Activated CD4-positive, alpha-beta T cell treated with anti-CD3 and anti-CD28 coated beads for 24 hours (primary cell): Measurements from ENCODE around the gene OR10X1.

Experiments used
- DNase-seq, 2 donors: peaks; one replicate each; pipeline ENCODE4 v3.0.0-alpha.2; 2020; ENCODE audit warnings: low read depth in 2 of 2

The OR10X1 gene, protein sequence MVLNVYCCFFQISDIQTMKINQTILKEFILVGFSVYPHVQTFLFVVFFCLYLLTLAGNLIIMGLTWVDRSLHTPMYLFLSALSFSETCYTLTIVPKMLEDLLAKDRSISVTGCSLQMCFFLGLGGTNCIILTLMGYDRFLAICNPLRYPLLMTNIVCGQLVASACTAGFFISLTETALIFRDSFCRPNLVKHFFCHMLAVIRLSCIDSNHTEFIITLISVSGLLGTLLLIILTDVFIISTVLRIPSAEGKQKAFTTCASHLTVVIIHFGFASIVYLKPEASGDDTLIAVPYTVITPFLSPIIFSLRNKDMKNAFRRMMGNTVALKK

DNA sequence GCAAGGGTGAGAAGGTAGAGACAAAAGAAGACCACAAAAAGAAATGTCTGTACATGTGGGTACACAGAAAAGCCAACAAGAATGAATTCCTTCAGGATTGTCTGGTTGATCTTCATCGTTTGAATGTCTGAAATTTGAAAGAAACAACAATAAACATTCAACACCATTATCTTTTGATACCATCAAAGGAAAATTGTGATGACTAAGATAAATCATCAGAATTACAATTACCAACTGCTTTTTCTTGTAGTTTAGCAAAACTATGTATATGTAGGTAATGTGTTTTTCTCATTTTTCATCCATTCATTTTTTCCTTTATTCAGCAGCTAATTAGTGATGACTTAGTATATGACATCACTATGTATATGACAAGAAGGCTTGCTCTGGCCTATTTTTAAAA, at the start of gene OR10X1:
OR10X1 (minus strand) TSS at position 167 of the 400 bp plus-strand sequence; CDS start at position 167, 0 bp downstream.
- DNase-seq = no peak

DNA sequence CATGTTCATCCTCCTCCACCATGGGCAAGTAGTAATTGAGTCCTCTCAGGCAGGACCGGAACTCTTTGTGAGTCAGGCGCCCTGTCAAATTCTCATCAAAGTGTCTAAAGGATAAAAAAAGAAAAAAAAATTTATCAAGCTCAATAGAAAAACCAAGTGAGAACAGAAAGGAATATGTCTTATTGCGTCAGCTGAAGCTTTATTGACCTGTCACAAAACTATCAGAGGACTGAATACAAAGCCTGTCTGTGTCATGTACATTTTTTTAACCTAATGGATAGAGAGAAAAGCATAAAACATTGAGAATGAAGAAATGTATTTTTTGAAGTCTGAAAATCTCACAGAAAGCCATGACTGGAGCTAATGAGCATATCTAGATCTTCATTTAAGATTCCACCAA, 34.1 kb upstream of the OR10X1 start:
- DNase-seq = no peak

- DNase-seq = no peak
Measured at GRCh38 chr1:158611916-158612315, 32.2 kb upstream of the OR10X1 start.

GRCh38 chr1:158607296-158607695, 27.6 kb upstream of the OR10X1 start:
- no peak for DNase-seq

DNA sequence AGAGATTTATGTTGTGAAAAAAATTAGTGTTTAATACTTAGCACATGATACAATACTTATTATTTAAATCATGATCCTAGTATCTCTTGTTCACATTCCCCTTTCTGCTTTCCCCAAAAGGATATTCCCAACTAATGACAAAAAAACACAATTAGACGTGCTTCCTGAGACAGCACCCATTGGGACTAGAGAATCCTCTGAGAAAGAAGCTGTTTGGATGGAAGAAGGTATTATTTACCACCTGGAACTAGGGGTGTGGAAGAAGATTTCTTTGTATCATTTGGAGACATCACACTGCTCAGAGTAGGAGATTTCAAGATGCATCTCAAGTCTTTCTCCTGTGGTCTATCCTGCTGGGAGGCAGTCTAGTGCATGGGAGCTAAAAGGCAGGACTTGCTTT, 25.3 kb upstream of the OR10X1 start, which contains the start of gene OR10Z1:
OR10Z1 (plus strand) TSS at position 301 of the 400 bp plus-strand sequence. CDS start 1,171 bp downstream, outside the sequence.
- no peak for DNase-seq

DNA sequence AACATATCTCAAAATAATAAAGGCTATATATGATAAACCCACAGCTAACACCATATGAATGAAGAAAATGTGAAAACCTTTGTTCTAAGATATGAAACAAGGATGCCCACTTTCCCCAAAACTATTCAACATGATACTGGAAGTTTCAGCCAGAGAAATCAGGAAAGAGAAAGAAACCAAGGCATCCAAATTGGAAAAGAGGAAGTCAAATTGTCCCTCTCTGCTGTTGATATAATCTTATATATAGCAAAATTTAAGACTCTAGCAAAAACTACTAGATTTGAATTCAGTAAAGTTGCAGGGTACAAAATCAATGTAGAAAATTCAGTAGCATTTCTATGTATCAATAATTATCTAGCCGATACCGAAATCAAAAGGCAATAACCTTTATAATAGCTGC, 21.0 kb upstream of the OR10X1 start:
- no peak for DNase-seq

DNA sequence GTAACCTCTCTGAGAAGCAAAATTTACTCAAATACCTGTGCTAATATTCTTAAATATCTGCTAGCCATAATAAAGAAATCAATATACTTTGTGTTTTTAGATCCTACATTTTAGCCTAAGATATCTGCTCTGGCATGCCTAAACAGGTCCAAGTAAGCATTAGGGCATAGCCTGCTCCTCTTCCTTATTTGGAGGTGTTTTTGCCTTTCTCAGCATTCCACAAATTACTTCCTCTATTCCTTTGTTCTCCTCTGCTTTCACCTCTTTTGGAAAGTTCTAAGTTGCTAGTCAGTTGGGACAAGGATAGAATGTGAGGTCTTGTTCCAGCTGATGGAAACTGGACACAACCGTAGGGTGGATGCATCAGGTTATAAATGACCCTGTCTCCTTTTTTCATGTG, 7.2 kb upstream of the OR10X1 start:
- no peak for DNase-seq

- no peak for DNase-seq
Measured at GRCh38 chr1:158583962-158584361, 4.3 kb upstream of the OR10X1 start.

- no peak for DNase-seq
Measured at GRCh38 chr1:158577561-158577960, 2.1 kb downstream of the OR10X1 start.

GRCh38 chr1:158572226-158572625, 7.5 kb downstream of the OR10X1 start:
- DNase-seq = no peak

DNA sequence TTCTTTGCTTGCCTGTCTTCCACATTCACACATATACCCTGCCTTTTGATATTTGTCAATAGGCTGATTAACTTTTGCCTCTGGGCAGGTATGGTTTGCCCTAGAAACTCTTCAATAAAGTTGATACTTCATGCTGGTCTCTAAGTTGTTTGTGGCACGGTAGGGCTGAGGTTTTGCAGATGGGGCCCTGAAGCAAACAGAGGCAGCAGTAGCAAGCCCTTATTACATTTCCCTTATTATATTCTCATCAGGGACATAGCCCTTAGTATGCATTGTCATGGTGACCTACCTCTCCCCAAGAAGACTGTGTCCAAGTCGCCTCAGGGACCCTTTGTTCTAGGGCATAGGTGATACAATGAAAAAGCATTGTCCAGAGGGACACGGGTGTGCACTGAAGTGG, 9.2 kb downstream of the OR10X1 start, which contains the start of gene OR6P1:
OR6P1 (minus strand) TSS at position 101 of the 400 bp plus-strand sequence. CDS start 6,976 bp downstream, outside the sequence.
- no peak for DNase-seq

DNA sequence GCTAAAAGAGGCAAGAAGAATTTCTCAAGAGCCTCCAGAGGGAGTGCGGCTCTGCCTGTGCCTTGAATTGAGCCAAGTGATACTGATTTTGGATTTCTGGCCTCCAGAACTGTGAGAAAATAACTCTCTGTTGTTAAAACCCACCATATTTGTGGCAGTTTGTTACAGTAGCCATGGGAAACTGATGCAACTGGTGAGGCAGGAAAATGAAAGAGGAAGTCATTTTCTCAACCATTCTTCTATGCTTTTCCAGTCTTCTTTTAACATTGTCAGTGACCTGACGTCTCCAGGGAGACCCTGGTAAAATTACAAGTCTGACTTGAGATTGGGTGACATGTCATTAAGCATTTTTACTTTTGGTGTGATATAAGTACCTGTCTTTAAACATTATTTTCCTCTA, 15.1 kb downstream of the OR10X1 start:
- DNase-seq = no peak

DNA sequence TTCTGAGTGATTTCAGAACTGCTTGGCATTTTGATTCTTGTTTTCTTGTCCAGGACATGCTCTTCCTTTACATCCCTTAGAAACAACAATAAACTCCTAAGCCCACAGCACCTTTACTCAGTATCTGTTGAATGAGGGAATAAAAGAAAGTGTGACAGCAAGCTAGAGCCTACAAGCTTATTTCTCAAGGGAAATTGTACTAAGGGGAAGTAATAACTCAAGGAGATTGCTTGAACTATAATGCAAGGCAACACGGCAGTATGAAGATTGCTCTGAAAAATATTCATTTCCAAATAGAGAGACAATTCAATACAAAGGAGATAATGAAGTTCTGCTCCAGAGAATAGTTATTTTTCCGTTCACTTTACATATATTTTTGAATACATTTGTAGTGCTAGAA, 15.8 kb downstream of the OR10X1 start:
- no peak for DNase-seq

- no peak for DNase-seq
Measured at GRCh38 chr1:158559696-158560095, 20.0 kb downstream of the OR10X1 start.

DNA sequence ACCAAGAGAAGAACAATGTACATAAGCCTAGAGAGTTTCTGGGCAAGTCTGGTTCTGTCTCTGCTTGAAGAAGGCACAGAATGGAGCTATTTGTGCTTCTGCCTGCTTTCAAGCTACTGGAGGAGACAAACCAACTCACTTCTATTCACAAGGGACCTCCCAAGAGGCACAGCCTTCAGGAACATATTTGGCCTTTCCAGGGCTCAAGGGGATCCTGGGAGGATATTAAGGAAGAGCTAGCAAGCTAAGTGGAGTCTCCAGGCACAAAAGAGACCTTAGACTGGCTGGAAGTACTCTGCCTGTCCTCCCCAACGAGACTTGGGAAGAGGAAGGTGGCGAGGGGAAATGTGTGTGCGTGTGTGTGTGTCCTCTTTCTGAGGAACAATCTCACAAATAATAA, 25.3 kb downstream of the OR10X1 start, which contains the start of gene OR6Y1:
OR6Y1 (minus strand) TSS at position 54 of the 400 bp plus-strand sequence. CDS start 6,300 bp downstream, outside the sequence.
- DNase-seq = no peak

DNA sequence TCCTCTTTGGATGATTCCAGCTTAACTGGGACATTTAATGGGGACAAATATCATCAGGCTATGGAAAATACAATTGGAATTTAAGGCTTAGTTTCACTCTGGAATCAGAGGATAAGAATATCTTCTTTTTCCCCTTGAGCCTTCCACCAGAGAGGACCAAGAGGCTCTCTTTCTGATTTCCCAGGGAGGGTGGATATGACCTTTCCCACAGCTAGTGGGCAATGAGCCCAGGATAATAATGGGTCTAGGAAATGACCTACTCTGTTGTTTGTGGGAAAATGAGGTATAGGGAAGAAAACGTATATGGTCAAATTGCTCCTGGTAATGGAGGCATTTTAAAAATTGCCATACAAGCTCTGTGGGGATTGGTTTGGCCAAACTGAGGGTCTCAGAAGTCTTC, 27.4 kb downstream of the OR10X1 start:
- DNase-seq = no peak

DNA sequence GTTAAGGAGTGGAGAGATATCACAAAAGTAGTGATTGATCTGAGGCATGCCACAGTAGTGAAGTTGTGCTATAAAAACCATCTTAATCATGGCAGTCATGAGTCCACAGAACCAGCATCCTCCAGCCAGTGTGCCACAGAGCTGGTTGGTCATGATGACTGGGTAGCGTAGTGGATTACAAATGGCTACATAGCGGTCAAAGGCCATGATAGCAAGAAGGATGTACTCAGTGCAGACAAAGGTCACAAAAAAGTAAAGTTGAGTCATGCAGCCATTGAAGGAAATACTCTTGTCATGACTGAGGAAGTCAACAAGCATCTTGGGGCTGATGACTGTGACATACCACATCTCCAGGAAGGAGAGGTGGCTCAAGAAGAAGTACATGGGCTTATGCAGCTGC, 32.2 kb downstream of the OR10X1 start:
- DNase-seq = no peak

DNA sequence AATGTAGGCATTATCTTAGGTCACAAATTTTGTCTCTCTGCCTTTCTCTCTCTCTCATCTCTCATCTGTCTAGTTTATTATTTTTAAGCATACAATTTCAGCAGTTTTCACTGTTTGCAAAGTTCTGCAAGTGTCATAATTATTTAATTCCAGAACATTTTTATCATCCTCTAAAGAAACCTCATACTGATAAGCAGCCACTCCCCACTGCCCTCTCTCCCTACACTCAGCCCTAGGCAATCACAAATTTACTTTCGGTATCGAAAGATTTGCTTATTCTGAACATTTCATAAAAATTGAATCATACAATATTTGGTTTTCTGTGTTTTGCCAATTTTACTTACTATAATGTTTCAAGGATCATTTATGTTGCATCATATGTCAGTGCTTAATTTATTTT, 42.1 kb downstream of the OR10X1 start:
- DNase-seq = no peak

GRCh38 chr1:158534496-158534895, 45.2 kb downstream of the OR10X1 start:
- DNase-seq = no peak
